OCI-LY7 (cell line): ENCODE data around the gene RAET1E. TPM values are rescaled to one million over a fixed set of nuclear protein-coding genes. Genes with fewer than 3 reads are reported as not detected.

Experiments used
- BruUV-seq: library from RNA; stranded (reverse); fragments of 400-500 nt; replicated peaks from 2 replicates; lab custom pipeline; 2021; lab: Mats Ljungman, UMichigan
- CTCF ChIA-PET: fragments of 300-600 bp; sonication (Branson Sonifier 250); formaldehyde crosslinking; loops from one replicate; lab custom pipeline; 2022; ENCODE audit warnings: antibody characterized with exemption; ENCODE audit not compliant: unreplicated experiment; lab: Charles Lee
- POLR2A ChIA-PET: fragments of 300-600 bp; sonication (Branson Sonifier 250); formaldehyde crosslinking; loops from one replicate; lab custom pipeline; 2022; ENCODE audit warnings: antibody characterized with exemption; lab: Charles Lee
- DNase-seq: peaks from one replicate; pipeline ENCODE4 v3.0.0-alpha.2; 2015; ENCODE audit warnings: low spot score
- H2AFZ ChIP-seq: fragments of 200-600 bp; sonication (generic), shearing (Covaris generic); 2 replicates; pipeline ENCODE4 v1.6.1; 2014; ENCODE audit warnings: mild to moderate bottlenecking, antibody characterized with exemption, low read length, moderate library complexity
- H3K27ac ChIP-seq: fragments of 200-600 bp; sonication (generic); 2 replicates; pipeline ENCODE4 v1.5.1; 2014; ENCODE audit warnings: mixed run types, low read depth, mild to moderate bottlenecking, moderate library complexity, low read length, inconsistent platforms; ENCODE audit not compliant: poor library complexity, severe bottlenecking
- H3K36me3 ChIP-seq: fragments of 200-600 bp; sonication (generic); 2 replicates; pipeline ENCODE4 v1.6.1; 2014; ENCODE audit warnings: mild to moderate bottlenecking, antibody characterized with exemption, low read length, moderate library complexity, mixed read lengths; ENCODE audit not compliant: insufficient read depth
- H3K4me1 ChIP-seq: fragments of 200-600 bp; sonication (generic); 2 replicates; pipeline ENCODE4 v1.5.1; 2014; ENCODE audit warnings: mild to moderate bottlenecking, low read length; ENCODE audit not compliant: insufficient read depth, poor library complexity, severe bottlenecking
- H3K4me2 ChIP-seq: fragments of 200-600 bp; sonication (generic); 2 replicates; pipeline ENCODE4 v1.6.1; 2014; ENCODE audit warnings: mild to moderate bottlenecking, low read length
- H3K4me3 ChIP-seq: fragments of 200-600 bp; sonication (generic); 2 replicates; pipeline ENCODE4 v1.5.1; 2014; ENCODE audit warnings: mild to moderate bottlenecking, low read depth, low read length; ENCODE audit not compliant: poor library complexity, severe bottlenecking
- H3K79me2 ChIP-seq: fragments of 200-600 bp; sonication (generic); 2 replicates; pipeline ENCODE4 v1.6.1; 2016; ENCODE audit warnings: low read depth, mild to moderate bottlenecking, low read length, moderate library complexity, mixed read lengths; ENCODE audit not compliant: insufficient read depth
- H3K9me2 ChIP-seq: fragments of 200-600 bp; sonication (generic); 2 replicates; pipeline ENCODE4 v1.6.1; 2016; ENCODE audit warnings: mild to moderate bottlenecking, low read length, mixed read lengths; ENCODE audit not compliant: insufficient read depth
- H3K9me3 ChIP-seq: fragments of 200-600 bp; sonication (generic); 2 replicates; pipeline ENCODE4 v1.6.1; 2014; ENCODE audit warnings: mild to moderate bottlenecking, mixed run types, low read length, mixed read lengths
- H4K20me1 ChIP-seq: fragments of 200-600 bp; sonication (generic); 2 replicates; pipeline ENCODE4 v1.6.1; 2014; ENCODE audit warnings: mild to moderate bottlenecking, antibody characterized with exemption, low read length, moderate library complexity, mixed read lengths; ENCODE audit not compliant: insufficient read depth
- EZH2phosphoT487 ChIP-seq: fragments of 200-600 bp; sonication (generic); IDR thresholded peaks from 2 replicates; pipeline ENCODE4 v1.6.1; 2018; ENCODE audit warnings: low read depth, borderline replicate concordance, mild to moderate bottlenecking, mixed run types, antibody characterized with exemption, low read length, moderate library complexity, mixed read lengths
- intact Hi-C: fragments of 100-400 bp; cut with micrococcal nuclease; formaldehyde crosslinking; loops from one replicate; pipeline ENCODE4 v1.10.0; 2022; ENCODE audit not compliant: unreplicated experiment
- total RNA-seq, 2 experiments: library from RNA; depleted of rRNA in 1 of 2; stranded (reverse); fragments of >200 nt in 1 of 2; shearing (Covaris generic) in 1 of 2; gene quantifications; 2 replicates each; pipeline ENCODE4 v1.2.3, GENCODE V29; 2014 to 2022
- TF ChIP-seq, protein P1 (sequence below): fragments of 200-600 bp; sonication (generic); conservative IDR thresholded peaks from 2 replicates; pipeline ENCODE4 v1.5.1; 2014; ENCODE audit warnings: mild to moderate bottlenecking, antibody characterized with exemption, low read length, moderate library complexity, mixed read lengths

Gene RAET1E
- total RNA-seq, 2 experiments from 2014 or later, result not detected

GRCh38 chr6:149900620-149901443 lies 2.9 kb upstream of the RAET1E start:
- ChIA-PET POLR2A (no interaction called here), CTCF (no interaction called here)
- Histone ChIP-seq H3K9me2 (no peaks in the 10 kb centered on the region), H3K9me3 (no peaks in the 10 kb centered on the region), H3K4me2 (no peak overlapping the region), H3K4me1 (no peaks in the 10 kb centered on the region), H3K27ac (no peak overlapping the region), H3K36me3 (no peaks in the 10 kb centered on the region), H2AFZ (no peak overlapping the region), H4K20me1 (no peaks in the 10 kb centered on the region), H3K79me2 (no peaks in the 10 kb centered on the region), H3K4me3 (no peak overlapping the region)
- DNase-seq, result no peak
- TF ChIP-seq, protein P1, sequence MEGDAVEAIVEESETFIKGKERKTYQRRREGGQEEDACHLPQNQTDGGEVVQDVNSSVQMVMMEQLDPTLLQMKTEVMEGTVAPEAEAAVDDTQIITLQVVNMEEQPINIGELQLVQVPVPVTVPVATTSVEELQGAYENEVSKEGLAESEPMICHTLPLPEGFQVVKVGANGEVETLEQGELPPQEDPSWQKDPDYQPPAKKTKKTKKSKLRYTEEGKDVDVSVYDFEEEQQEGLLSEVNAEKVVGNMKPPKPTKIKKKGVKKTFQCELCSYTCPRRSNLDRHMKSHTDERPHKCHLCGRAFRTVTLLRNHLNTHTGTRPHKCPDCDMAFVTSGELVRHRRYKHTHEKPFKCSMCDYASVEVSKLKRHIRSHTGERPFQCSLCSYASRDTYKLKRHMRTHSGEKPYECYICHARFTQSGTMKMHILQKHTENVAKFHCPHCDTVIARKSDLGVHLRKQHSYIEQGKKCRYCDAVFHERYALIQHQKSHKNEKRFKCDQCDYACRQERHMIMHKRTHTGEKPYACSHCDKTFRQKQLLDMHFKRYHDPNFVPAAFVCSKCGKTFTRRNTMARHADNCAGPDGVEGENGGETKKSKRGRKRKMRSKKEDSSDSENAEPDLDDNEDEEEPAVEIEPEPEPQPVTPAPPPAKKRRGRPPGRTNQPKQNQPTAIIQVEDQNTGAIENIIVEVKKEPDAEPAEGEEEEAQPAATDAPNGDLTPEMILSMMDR, result no peak
- TF ChIP-seq EZH2phosphoT487, result no peak
- intact Hi-C loops, result no loop called here
- BruUV-seq, result no TSS peak

DNA sequence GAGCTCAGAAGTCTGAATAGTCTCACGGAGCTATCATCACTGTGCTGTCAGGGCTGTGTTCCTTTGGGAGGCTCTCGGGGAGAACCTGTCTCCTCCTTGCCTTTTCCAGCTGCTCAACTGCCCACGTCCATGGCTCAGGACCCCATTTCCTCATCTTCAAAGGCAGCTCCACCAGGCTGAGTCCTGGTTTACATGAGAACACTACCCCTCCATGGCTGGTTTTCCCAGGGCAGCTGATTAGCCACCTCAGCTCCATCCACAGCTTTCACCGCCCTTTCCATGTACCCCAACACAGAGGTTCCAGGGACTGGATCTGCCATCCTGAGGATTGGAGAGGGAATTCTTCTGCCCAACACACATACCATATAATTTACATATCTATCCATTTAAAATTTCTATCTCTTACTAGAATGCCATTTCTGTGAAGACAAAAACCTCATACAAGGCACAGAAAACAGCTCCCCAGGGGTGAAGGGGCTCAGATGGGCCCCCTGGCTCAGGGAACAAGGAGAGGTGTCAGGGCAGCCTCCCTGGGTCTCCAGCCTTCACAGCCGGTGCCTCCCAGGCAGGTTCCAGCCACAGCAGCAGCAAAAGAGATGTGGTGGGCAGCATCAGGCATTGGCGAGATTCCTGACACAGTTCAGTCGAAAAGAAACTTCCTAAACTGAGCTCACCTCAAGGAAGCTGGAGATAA lies 2.2 kb upstream of the RAET1E start:
- ChIA-PET CTCF (no interaction called here), POLR2A (interaction anchor here (0.6 kb wide), 1 partner anchor 110 kb away, joined by 6 read pairs; no protein-coding TSS in a partner anchor)
- no peak overlapping the region for H3K4me2 ChIP-seq
- H3K27ac ChIP-seq, result no peak overlapping the region
- no peaks in the 10 kb centered on the region for H3K9me2 ChIP-seq
- TF ChIP-seq EZH2phosphoT487, result no peak
- TF ChIP-seq, protein P1, result no peak
- no peaks in the 10 kb centered on the region for H3K4me1 ChIP-seq
- H2AFZ ChIP-seq, result no peak overlapping the region
- DNase-seq, result no peak
- no peaks in the 10 kb centered on the region for H3K79me2 ChIP-seq
- no peaks in the 10 kb centered on the region for H3K36me3 ChIP-seq
- no TSS peak for BruUV-seq
- no peak overlapping the region for H3K4me3 ChIP-seq
- no peaks in the 10 kb centered on the region for H4K20me1 ChIP-seq
- intact Hi-C loops, result no loop called here
- no peaks in the 10 kb centered on the region for H3K9me3 ChIP-seq

DNA sequence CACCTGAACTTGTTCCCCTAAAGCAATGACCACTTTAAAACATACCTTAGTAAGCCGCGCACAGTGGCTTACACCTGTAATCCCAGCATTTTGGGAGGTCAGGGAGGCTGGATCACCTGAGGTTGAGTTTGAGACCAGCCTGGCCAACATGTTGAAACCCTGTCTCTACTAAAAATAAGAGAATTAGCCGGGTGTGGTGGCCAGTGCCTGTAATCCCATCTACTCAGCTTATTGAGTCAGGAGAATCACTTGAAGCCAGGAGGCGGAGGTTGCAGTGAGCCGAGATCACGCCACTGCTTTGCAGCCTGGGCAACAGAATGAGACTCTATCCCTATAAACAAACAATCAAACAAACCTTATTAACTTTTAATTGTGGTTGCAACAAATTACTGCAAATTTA lies 1.6 kb upstream of the RAET1E start:
- Histone ChIP-seq H2AFZ (no peak overlapping the region), H3K4me1 (no peaks in the 10 kb centered on the region), H4K20me1 (no peaks in the 10 kb centered on the region), H3K27ac (no peak overlapping the region), H3K4me3 (no peak overlapping the region), H3K36me3 (no peaks in the 10 kb centered on the region), H3K4me2 (no peak overlapping the region), H3K9me2 (no peaks in the 10 kb centered on the region), H3K79me2 (no peaks in the 10 kb centered on the region), H3K9me3 (no peaks in the 10 kb centered on the region)
- no peak for DNase-seq
- CTCF ChIA-PET, result no interaction called here
- intact Hi-C loops, result no loop called here
- TF ChIP-seq, protein P1, result no peak
- no peak for TF ChIP-seq EZH2phosphoT487
- POLR2A ChIA-PET, result interaction anchor here (0.6 kb wide), 1 partner anchor 109 kb away, joined by 6 read pairs; no protein-coding TSS in a partner anchor
- no TSS peak for BruUV-seq
